Measurements from ENCODE around the gene TBC1D2.

Gene TBC1D2

GRCh38 chr9:98229620-98230019 is 25.8 kb downstream of the TBC1D2 start:
- no peak overlapping the region for H2BK120ac ChIP-seq (ENCODE audit: low read depth, low read length)
- H3K27ac ChIP-seq (ENCODE audit: low read depth, low read length) = no peak overlapping the region
- H3K27me3 ChIP-seq (ENCODE audit: insufficient read depth, low read length, poor library complexity) = no peaks in the 10 kb centered on the region
- DNase-seq = no peak
- H2AK5ac ChIP-seq (ENCODE audit: low read length) = no peak overlapping the region
- no peak overlapping the region for H3K4me3 ChIP-seq (ENCODE audit: low read length)
- WGBS (ENCODE audit: extremely low coverage, insufficient coverage, low lambda C conversion rate) = no CpG with 5 or more reads among the region's 3 CpGs
- H4K5ac ChIP-seq (ENCODE audit: low read length) = no peak overlapping the region
- H3K4me1 ChIP-seq (ENCODE audit: control insufficient read depth, low read depth, low read length) = no peaks in the 10 kb centered on the region
- H3K36me3 ChIP-seq (ENCODE audit: control insufficient read depth, insufficient read depth, low read length) = peaks cover 11% of the 10 kb centered on the region
- H3K4me2 ChIP-seq (ENCODE audit: low read length) = no peak overlapping the region
- H2BK15ac ChIP-seq (replicated peaks; ENCODE audit: low read depth) = no peak overlapping the region
- no peak overlapping the region for H3K56ac ChIP-seq (ENCODE audit: low read length)
- H3K4ac ChIP-seq (ENCODE audit: low read depth, low read length) = no peak overlapping the region
- H3K18ac ChIP-seq (ENCODE audit: low read length) = no peak overlapping the region
- H3K79me1 ChIP-seq (ENCODE audit: low read length) = no peaks in the 10 kb centered on the region
- H2BK5ac ChIP-seq (ENCODE audit: low read length) = no peak overlapping the region
- H4K8ac ChIP-seq (ENCODE audit: low read depth, low read length) = no peak overlapping the region
- H3K9ac ChIP-seq (ENCODE audit: low read length) = no peak overlapping the region
- H3K23ac ChIP-seq (ENCODE audit: low read length) = no peak overlapping the region
- H3K79me2 ChIP-seq (ENCODE audit: control insufficient read depth, insufficient read depth, low read length) = no peaks in the 10 kb centered on the region

- Histone ChIP-seq H2BK5ac (ENCODE audit: low read length) (no peak overlapping the region), H2AK5ac (ENCODE audit: low read length) (no peak overlapping the region), H3K27me3 (ENCODE audit: insufficient read depth, low read length, poor library complexity) (no peaks in the 10 kb centered on the region), H3K4me1 (ENCODE audit: control insufficient read depth, low read depth, low read length) (no peaks in the 10 kb centered on the region), H3K4me3 (ENCODE audit: low read length) (no peak overlapping the region), H2BK120ac (ENCODE audit: low read depth, low read length) (no peak overlapping the region), H3K36me3 (ENCODE audit: control insufficient read depth, insufficient read depth, low read length) (peaks cover 10% of the 10 kb centered on the region), H3K9ac (ENCODE audit: low read length) (no peak overlapping the region), H3K18ac (ENCODE audit: low read length) (no peak overlapping the region), H3K27ac (ENCODE audit: low read depth, low read length) (no peak overlapping the region), H4K5ac (ENCODE audit: low read length) (no peak overlapping the region), H4K8ac (ENCODE audit: low read depth, low read length) (no peak overlapping the region), H3K56ac (ENCODE audit: low read length) (no peak overlapping the region), H3K4ac (ENCODE audit: low read depth, low read length) (no peak overlapping the region), H3K79me1 (ENCODE audit: low read length) (no peaks in the 10 kb centered on the region), H3K23ac (ENCODE audit: low read length) (no peak overlapping the region), H3K4me2 (ENCODE audit: low read length) (no peak overlapping the region), H3K79me2 (ENCODE audit: control insufficient read depth, insufficient read depth, low read length) (no peaks in the 10 kb centered on the region), H2BK15ac (replicated peaks; ENCODE audit: low read depth) (no peak overlapping the region)
- no peak for DNase-seq
- WGBS (ENCODE audit: extremely low coverage, insufficient coverage, low lambda C conversion rate) = no CpG with 5 or more reads among the region's 4 CpGs
These were observed 26.4 kb downstream of the TBC1D2 start for GRCh38 chr9:98229090-98229395.

- Histone ChIP-seq H3K27ac (ENCODE audit: low read depth, low read length) (no peak overlapping the region), H3K79me2 (ENCODE audit: control insufficient read depth, insufficient read depth, low read length) (no peaks in the 10 kb centered on the region), H3K9ac (ENCODE audit: low read length) (no peak overlapping the region), H2AK5ac (ENCODE audit: low read length) (no peak overlapping the region), H2BK5ac (ENCODE audit: low read length) (no peak overlapping the region), H4K8ac (ENCODE audit: low read depth, low read length) (no peak overlapping the region), H2BK120ac (ENCODE audit: low read depth, low read length) (no peak overlapping the region), H3K23ac (ENCODE audit: low read length) (no peak overlapping the region), H3K79me1 (ENCODE audit: low read length) (no peaks in the 10 kb centered on the region), H3K4me3 (ENCODE audit: low read length) (no peak overlapping the region), H2BK15ac (replicated peaks; ENCODE audit: low read depth) (no peak overlapping the region), H3K56ac (ENCODE audit: low read length) (no peak overlapping the region), H4K5ac (ENCODE audit: low read length) (no peak overlapping the region), H3K4ac (ENCODE audit: low read depth, low read length) (no peak overlapping the region), H3K4me1 (ENCODE audit: control insufficient read depth, low read depth, low read length) (no peaks in the 10 kb centered on the region), H3K18ac (ENCODE audit: low read length) (no peak overlapping the region), H3K36me3 (ENCODE audit: control insufficient read depth, insufficient read depth, low read length) (peaks cover 7% of the 10 kb centered on the region), H3K27me3 (ENCODE audit: insufficient read depth, low read length, poor library complexity) (no peaks in the 10 kb centered on the region), H3K4me2 (ENCODE audit: low read length) (no peak overlapping the region)
- WGBS (ENCODE audit: extremely low coverage, insufficient coverage, low lambda C conversion rate) = no CpG with 5 or more reads among the region's 10 CpGs
- no peak for DNase-seq
These were observed 26.9 kb downstream of the TBC1D2 start for GRCh38 chr9:98228392-98229089.

DNA sequence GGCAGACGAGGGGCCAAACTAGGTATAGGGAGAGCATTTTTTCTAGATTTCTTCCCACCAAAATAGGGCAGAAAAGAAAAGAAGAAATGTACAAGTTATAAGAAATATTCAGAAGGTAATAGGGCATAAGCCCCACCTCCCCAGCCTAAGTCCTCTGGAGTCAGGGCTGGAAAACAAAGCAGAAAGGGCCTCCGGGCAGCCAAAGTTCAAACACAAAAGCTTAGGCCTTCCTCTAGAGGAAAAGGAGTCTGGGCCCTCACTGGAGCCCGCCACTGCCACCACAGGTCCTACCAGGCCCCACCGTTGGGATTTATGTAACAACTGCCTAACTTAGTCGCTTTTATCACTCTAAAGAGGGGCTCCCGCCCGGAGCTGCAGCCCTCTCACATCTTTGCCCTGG is 27.6 kb downstream of the TBC1D2 start:
- Histone ChIP-seq H3K79me1 (ENCODE audit: low read length) (no peaks in the 10 kb centered on the region), H3K4me2 (ENCODE audit: low read length) (no peak overlapping the region), H3K27ac (ENCODE audit: low read depth, low read length) (no peak overlapping the region), H3K4me3 (ENCODE audit: low read length) (no peak overlapping the region), H2BK120ac (ENCODE audit: low read depth, low read length) (no peak overlapping the region), H3K36me3 (ENCODE audit: control insufficient read depth, insufficient read depth, low read length) (peaks cover 7% of the 10 kb centered on the region), H2AK5ac (ENCODE audit: low read length) (no peak overlapping the region), H3K18ac (ENCODE audit: low read length) (no peak overlapping the region), H2BK15ac (replicated peaks; ENCODE audit: low read depth) (no peak overlapping the region), H4K8ac (ENCODE audit: low read depth, low read length) (no peak overlapping the region), H2BK5ac (ENCODE audit: low read length) (no peak overlapping the region), H3K23ac (ENCODE audit: low read length) (no peak overlapping the region), H3K79me2 (ENCODE audit: control insufficient read depth, insufficient read depth, low read length) (no peaks in the 10 kb centered on the region), H3K4me1 (ENCODE audit: control insufficient read depth, low read depth, low read length) (no peaks in the 10 kb centered on the region), H4K5ac (ENCODE audit: low read length) (no peak overlapping the region), H3K4ac (ENCODE audit: low read depth, low read length) (no peak overlapping the region), H3K27me3 (ENCODE audit: insufficient read depth, low read length, poor library complexity) (no peaks in the 10 kb centered on the region), H3K9ac (ENCODE audit: low read length) (no peak overlapping the region), H3K56ac (ENCODE audit: low read length) (no peak overlapping the region)
- WGBS (ENCODE audit: extremely low coverage, insufficient coverage, low lambda C conversion rate) = no CpG with 5 or more reads among the region's 7 CpGs
- DNase-seq = no peak

DNA sequence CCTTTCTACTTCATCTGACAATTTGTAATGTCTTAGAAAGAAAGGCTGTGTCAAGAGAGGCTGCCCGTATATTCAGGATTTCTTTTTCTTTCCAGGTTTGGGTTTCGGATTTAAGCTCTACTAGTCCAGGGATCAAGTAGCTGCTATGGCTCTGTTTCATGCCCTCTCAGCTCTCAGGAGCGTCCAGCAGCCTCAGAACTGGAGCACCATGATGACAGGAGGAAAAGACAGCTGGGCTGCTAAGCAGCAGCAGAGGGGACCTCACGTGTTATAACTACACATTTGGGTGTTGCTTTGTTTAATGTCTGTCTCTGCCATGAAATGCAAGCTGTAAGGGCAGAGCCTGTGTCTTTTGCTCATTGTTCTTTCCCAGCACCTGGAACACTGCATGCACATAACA is 28.5 kb downstream of the TBC1D2 start:
- Histone ChIP-seq H3K27me3 (ENCODE audit: insufficient read depth, low read length, poor library complexity) (no peaks in the 10 kb centered on the region), H3K4me1 (ENCODE audit: control insufficient read depth, low read depth, low read length) (no peaks in the 10 kb centered on the region)
- no CpG with 5 or more reads among the region's 4 CpGs for WGBS (ENCODE audit: extremely low coverage, insufficient coverage, low lambda C conversion rate)

DNA sequence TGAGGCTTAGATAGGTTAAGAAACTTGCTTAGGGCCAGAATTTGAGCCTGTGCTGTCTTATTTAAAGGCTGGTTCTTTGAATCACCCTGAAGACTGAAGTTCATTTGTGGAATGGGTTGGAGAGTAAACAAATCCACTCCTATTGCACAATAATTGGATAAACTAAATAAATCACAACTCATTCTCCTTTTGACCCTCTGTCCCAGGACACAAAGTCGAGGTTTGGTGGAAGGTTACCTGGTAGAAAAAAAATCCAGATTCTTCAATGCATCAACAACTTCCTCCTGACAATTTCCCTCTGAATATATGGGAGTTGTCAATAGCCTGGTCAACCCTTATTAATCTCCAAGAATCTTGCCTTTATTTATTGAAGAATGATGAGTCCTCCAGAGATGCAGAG is 28.9 kb downstream of the TBC1D2 start:
- Histone ChIP-seq H3K79me1 (ENCODE audit: low read length) (no peaks in the 10 kb centered on the region), H3K27ac (ENCODE audit: low read depth, low read length) (no peak overlapping the region), H2BK5ac (ENCODE audit: low read length) (no peak overlapping the region), H2BK120ac (ENCODE audit: low read depth, low read length) (no peak overlapping the region), H2AK5ac (ENCODE audit: low read length) (no peak overlapping the region), H3K4me2 (ENCODE audit: low read length) (no peak overlapping the region), H3K4ac (ENCODE audit: low read depth, low read length) (no peak overlapping the region), H3K36me3 (ENCODE audit: control insufficient read depth, insufficient read depth, low read length) (peaks cover 7% of the 10 kb centered on the region), H3K4me3 (ENCODE audit: low read length) (no peak overlapping the region), H3K56ac (ENCODE audit: low read length) (no peak overlapping the region), H2BK15ac (replicated peaks; ENCODE audit: low read depth) (no peak overlapping the region), H3K4me1 (ENCODE audit: control insufficient read depth, low read depth, low read length) (no peaks in the 10 kb centered on the region), H3K27me3 (ENCODE audit: insufficient read depth, low read length, poor library complexity) (no peaks in the 10 kb centered on the region), H3K9ac (ENCODE audit: low read length) (no peak overlapping the region), H3K18ac (ENCODE audit: low read length) (no peak overlapping the region), H4K5ac (ENCODE audit: low read length) (no peak overlapping the region), H4K8ac (ENCODE audit: low read depth, low read length) (no peak overlapping the region), H3K79me2 (ENCODE audit: control insufficient read depth, insufficient read depth, low read length) (no peaks in the 10 kb centered on the region), H3K23ac (ENCODE audit: low read length) (no peak overlapping the region)
- no CpG with 5 or more reads among the region's 1 CpG for WGBS (ENCODE audit: extremely low coverage, insufficient coverage, low lambda C conversion rate)
- no peak for DNase-seq

More for the DNA sequence above, 28.5 kb downstream of the TBC1D2 start:
- H4K5ac ChIP-seq (ENCODE audit: low read length) = no peak overlapping the region
- H3K4ac ChIP-seq (ENCODE audit: low read depth, low read length) = no peak overlapping the region
- no peak for DNase-seq
- H2BK120ac ChIP-seq (ENCODE audit: low read depth, low read length) = no peak overlapping the region
- no peak overlapping the region for H3K4me2 ChIP-seq (ENCODE audit: low read length)
- no peak overlapping the region for H3K9ac ChIP-seq (ENCODE audit: low read length)
- H4K8ac ChIP-seq (ENCODE audit: low read depth, low read length) = no peak overlapping the region
- no peaks in the 10 kb centered on the region for H3K79me1 ChIP-seq (ENCODE audit: low read length)
- no peak overlapping the region for H3K27ac ChIP-seq (ENCODE audit: low read depth, low read length)
- H3K36me3 ChIP-seq (ENCODE audit: control insufficient read depth, insufficient read depth, low read length) = peaks cover 7% of the 10 kb centered on the region
- no peak overlapping the region for H2BK15ac ChIP-seq (replicated peaks; ENCODE audit: low read depth)
- H3K79me2 ChIP-seq (ENCODE audit: control insufficient read depth, insufficient read depth, low read length) = no peaks in the 10 kb centered on the region
- no peak overlapping the region for H3K4me3 ChIP-seq (ENCODE audit: low read length)
- H3K18ac ChIP-seq (ENCODE audit: low read length) = no peak overlapping the region
- no peak overlapping the region for H3K23ac ChIP-seq (ENCODE audit: low read length)
- H2AK5ac ChIP-seq (ENCODE audit: low read length) = no peak overlapping the region
- H3K56ac ChIP-seq (ENCODE audit: low read length) = no peak overlapping the region
- no peak overlapping the region for H2BK5ac ChIP-seq (ENCODE audit: low read length)

Data from mesendoderm (in vitro differentiated cells).